Body of pancreas (tissue), 4 donors: Measurements from ENCODE around the gene PACRG. TPM values are rescaled to one million over a fixed set of nuclear protein-coding genes. Genes with fewer than 3 reads are reported as not detected.
A peak's percentile ranks its signal among the peaks of the same experiment; 100 is the strongest.

Experiments used
- ATAC-seq: fragments of 150-250 bp; one replicate; pipeline ENCODE4 v1.9.1; 2016
- DNase-seq, 4 donors: peaks; one replicate each; pipeline ENCODE4 v3.0.0-alpha.2; 2019
- H3K27ac ChIP-seq, 4 donors: fragments of 200-600 bp; sonication (generic); 1 replicate in 3 of 4; 2 replicates in 1 of 4; pipeline versions ENCODE4 v1.5.1 to v1.6.1; 2016 to 2019; ENCODE audit warnings: mild to moderate bottlenecking in 1 of 4, mixed read lengths in 1 of 4, moderate library complexity in 1 of 4
- H3K27me3 ChIP-seq, 2 donors: fragments of 200-600 bp; sonication (generic); one replicate each; pipeline ENCODE4 v1.6.0; 2016; ENCODE audit warnings: mild to moderate bottlenecking in 1 of 2
- H3K36me3 ChIP-seq, 2 donors: fragments of 200-600 bp; sonication (generic); replicated peaks in 1 of 2; 2 replicates each; pipeline ENCODE4 v1.5.1; 2016; ENCODE audit warnings: low read depth in 2 of 2; ENCODE audit not compliant: insufficient read depth in 1 of 2
- H3K4me1 ChIP-seq: fragments of 200-600 bp; sonication (generic); one replicate; pipeline ENCODE4 v1.6.0; 2016
- H3K4me3 ChIP-seq, 2 donors: fragments of 200-600 bp; sonication (generic); 1 replicate in 1 of 2; 2 replicates in 1 of 2; pipeline ENCODE4 v1.5.1; 2016 to 2019
- H3K9me3 ChIP-seq, 3 donors: fragments of 200-600 bp; sonication (generic); 1 replicate in 2 of 3; 2 replicates in 1 of 3; pipeline ENCODE4 v1.5.1; 2016
- CTCF ChIP-seq, 7 experiments: fragments of 450-650 bp in 4 of 7; fragments of 200-600 bp in 3 of 7; sonication (generic) in 3 of 7; IDR thresholded peaks; one replicate each; pipeline ENCODE4 v1.5.1; 2016 to 2019; ENCODE audit warnings: antibody characterized with exemption in 7 of 7
- POLR2A ChIP-seq, 3 donors: fragments of 450-650 bp; IDR thresholded peaks; one replicate each; pipeline ENCODE4 v1.6.1; 2016; ENCODE audit warnings: antibody characterized with exemption in 3 of 3, mild to moderate bottlenecking in 2 of 3
- whole genome bisulfite sequencing, 2 donors: methylation state at CpG; one replicate each; pipeline ENCODE4 v1.1.5; 2017; 5-methylcytosine and 5-hydroxymethylcytosine counted together
- intact Hi-C: fragments of 100-400 bp; cut with DNase I; formaldehyde crosslinking; loops from one replicate; pipeline ENCODE4 v1.15.1; 2023
- total RNA-seq, 2 donors: library from RNA; depleted of rRNA; stranded (reverse); fragments of >200 nt; gene quantifications; one replicate each; pipeline ENCODE4 v1.1.0, GENCODE V29; 2016

PACRG gene
- total RNA-seq, 2 donors from 2014 or later, result 7.8 to 10.9 TPM

- Histone ChIP-seq H3K4me1 (peaks cover 2% of the 10 kb centered on the region), H3K27ac (no peak overlapping the region), H3K36me3 (no peaks in the 10 kb centered on the region), H3K4me3 (no peak overlapping the region), H3K9me3 (no peaks in the 10 kb centered on the region), H3K27me3 (no peaks in the 10 kb centered on the region)
- ATAC-seq, result no peak
- TF ChIP-seq CTCF (IDR thresholded peaks at IDR 0.05) (no peak), POLR2A (IDR thresholded peaks at IDR 0.05) (no peak)
- no peak for DNase-seq
- 63 to 72% methylated on average over 4 of the region's 4 CpGs for WGBS, 2 donors
- intact Hi-C loops, result no loop called here
Measured at GRCh38 chr6:162849269-162849668, 121.5 kb downstream of the PACRG start.

- H3K27ac ChIP-seq, result no peak overlapping the region
- H3K9me3 ChIP-seq, result no peaks in the 10 kb centered on the region
- no peaks in the 10 kb centered on the region for H3K27me3 ChIP-seq
- ATAC-seq, result no peak
- intact Hi-C loops, result no loop called here
- H3K4me1 ChIP-seq, result peaks cover 8% of the 10 kb centered on the region
- no peak for TF ChIP-seq POLR2A (IDR thresholded peaks at IDR 0.05)
- no peak for TF ChIP-seq CTCF (IDR thresholded peaks at IDR 0.05)
- DNase-seq, result no peak
- 90 to 91% methylated on average over 6 of the region's 6 CpGs for WGBS, 2 donors
- no peaks in the 10 kb centered on the region for H3K36me3 ChIP-seq
- H3K4me3 ChIP-seq, result no peak overlapping the region
Measured at GRCh38 chr6:162852192-162852591, 124.4 kb downstream of the PACRG start.

- DNase-seq (no peak), ATAC-seq (no peak)
- Histone ChIP-seq H3K4me1 (peaks cover 8% of the 10 kb centered on the region), H3K27me3 (no peaks in the 10 kb centered on the region), H3K4me3 (no peak overlapping the region), H3K36me3 (no peaks in the 10 kb centered on the region), H3K9me3 (no peaks in the 10 kb centered on the region), H3K27ac (no peak overlapping the region)
- TF ChIP-seq CTCF (IDR thresholded peaks at IDR 0.05) (no peak), POLR2A (IDR thresholded peaks at IDR 0.05) (no peak)
- 62 to 69% methylated on average over 9 of the region's 9 CpGs for WGBS, 2 donors
- intact Hi-C loops, result no loop called here
Measured at GRCh38 chr6:162852840-162853577, 125.2 kb downstream of the PACRG start.

GRCh38 chr6:162854228-162854627 is 126.5 kb downstream of the PACRG start:
- TF ChIP-seq POLR2A (IDR thresholded peaks at IDR 0.05) (no peak), CTCF (IDR thresholded peaks at IDR 0.05) (no peak)
- H3K27ac ChIP-seq, result no peak overlapping the region
- intact Hi-C loops, result no loop called here
- no peaks in the 10 kb centered on the region for H3K9me3 ChIP-seq
- H3K36me3 ChIP-seq, result no peaks in the 10 kb centered on the region
- ATAC-seq (peak; percentile 62), DNase-seq (no peak)
- WGBS, 2 donors, result 7 to 11% methylated on average over 1 of the region's 1 CpG
- peaks cover 8% of the 10 kb centered on the region for H3K4me1 ChIP-seq
- no peak overlapping the region for H3K4me3 ChIP-seq
- no peaks in the 10 kb centered on the region for H3K27me3 ChIP-seq

GRCh38 chr6:162854734-162855191 is 127.0 kb downstream of the PACRG start:
- WGBS, 2 donors, result 84 to 89% methylated on average over 20 of the region's 20 CpGs
- TF ChIP-seq POLR2A (IDR thresholded peaks at IDR 0.05) (no peak), CTCF (IDR thresholded peaks at IDR 0.05) (no peak)
- intact Hi-C loops, result no loop called here
- no peaks in the 10 kb centered on the region for H3K27me3 ChIP-seq
- H3K4me3 ChIP-seq, result no peak overlapping the region
- DNase-seq (no peak), ATAC-seq (no peak)
- H3K36me3 ChIP-seq, result no peaks in the 10 kb centered on the region
- peaks cover 8% of the 10 kb centered on the region for H3K4me1 ChIP-seq
- H3K9me3 ChIP-seq, result no peaks in the 10 kb centered on the region
- no peak overlapping the region for H3K27ac ChIP-seq
